ENCODE results near the gene CACNA2D1.

DNA sequence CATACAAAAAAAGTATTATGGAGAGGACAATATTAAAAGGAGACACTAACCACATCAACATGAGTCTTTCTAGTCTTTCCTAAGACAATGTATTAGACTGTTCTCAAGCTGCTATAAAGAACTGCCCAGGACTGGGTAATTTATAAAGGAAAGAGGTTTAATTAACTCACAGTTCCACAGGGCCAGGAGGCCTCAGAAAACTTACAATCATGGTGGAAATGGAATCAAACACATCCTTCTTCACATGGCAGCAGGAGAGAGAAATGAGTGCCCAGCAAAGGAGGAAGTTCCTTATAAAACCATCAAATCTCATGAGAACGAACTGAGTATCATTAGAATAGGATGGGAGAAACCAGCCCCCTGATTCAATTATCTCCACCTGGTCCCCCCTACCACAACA is 25.7 kb downstream of the CACNA2D1 start:
- no peak for TF ChIP-seq EP300 (IDR thresholded peaks at IDR 0.05)
- TF ChIP-seq POLR2A (IDR thresholded peaks at IDR 0.05), result no peak
- TF ChIP-seq, protein P1, sequence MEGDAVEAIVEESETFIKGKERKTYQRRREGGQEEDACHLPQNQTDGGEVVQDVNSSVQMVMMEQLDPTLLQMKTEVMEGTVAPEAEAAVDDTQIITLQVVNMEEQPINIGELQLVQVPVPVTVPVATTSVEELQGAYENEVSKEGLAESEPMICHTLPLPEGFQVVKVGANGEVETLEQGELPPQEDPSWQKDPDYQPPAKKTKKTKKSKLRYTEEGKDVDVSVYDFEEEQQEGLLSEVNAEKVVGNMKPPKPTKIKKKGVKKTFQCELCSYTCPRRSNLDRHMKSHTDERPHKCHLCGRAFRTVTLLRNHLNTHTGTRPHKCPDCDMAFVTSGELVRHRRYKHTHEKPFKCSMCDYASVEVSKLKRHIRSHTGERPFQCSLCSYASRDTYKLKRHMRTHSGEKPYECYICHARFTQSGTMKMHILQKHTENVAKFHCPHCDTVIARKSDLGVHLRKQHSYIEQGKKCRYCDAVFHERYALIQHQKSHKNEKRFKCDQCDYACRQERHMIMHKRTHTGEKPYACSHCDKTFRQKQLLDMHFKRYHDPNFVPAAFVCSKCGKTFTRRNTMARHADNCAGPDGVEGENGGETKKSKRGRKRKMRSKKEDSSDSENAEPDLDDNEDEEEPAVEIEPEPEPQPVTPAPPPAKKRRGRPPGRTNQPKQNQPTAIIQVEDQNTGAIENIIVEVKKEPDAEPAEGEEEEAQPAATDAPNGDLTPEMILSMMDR (IDR thresholded peaks at IDR 0.05), result no peak
